ES-I3 (cell line): ENCODE results near the gene TCAF1.

ENCODE experiments used
- H3K36me3 ChIP-seq: 2 replicates; pipeline ENCODE4 v1.6.1; 2013; ENCODE audit warnings: mild to moderate bottlenecking, low read length, control low read depth, moderate library complexity; ENCODE audit not compliant: insufficient read depth
- H3K4me1 ChIP-seq: 2 replicates; pipeline ENCODE4 v1.6.1; 2013; ENCODE audit warnings: mild to moderate bottlenecking, control low read depth, low read length; ENCODE audit not compliant: insufficient read depth
- H3K9ac ChIP-seq: 2 replicates; pipeline ENCODE4 v1.6.1; 2013; ENCODE audit warnings: low read depth, mild to moderate bottlenecking, low read length, moderate library complexity
- H3K9me3 ChIP-seq: 2 replicates; pipeline ENCODE4 v1.6.1; 2013; ENCODE audit warnings: mild to moderate bottlenecking, low read length, moderate library complexity; ENCODE audit not compliant: control insufficient read depth, insufficient read depth

Gene TCAF1

DNA sequence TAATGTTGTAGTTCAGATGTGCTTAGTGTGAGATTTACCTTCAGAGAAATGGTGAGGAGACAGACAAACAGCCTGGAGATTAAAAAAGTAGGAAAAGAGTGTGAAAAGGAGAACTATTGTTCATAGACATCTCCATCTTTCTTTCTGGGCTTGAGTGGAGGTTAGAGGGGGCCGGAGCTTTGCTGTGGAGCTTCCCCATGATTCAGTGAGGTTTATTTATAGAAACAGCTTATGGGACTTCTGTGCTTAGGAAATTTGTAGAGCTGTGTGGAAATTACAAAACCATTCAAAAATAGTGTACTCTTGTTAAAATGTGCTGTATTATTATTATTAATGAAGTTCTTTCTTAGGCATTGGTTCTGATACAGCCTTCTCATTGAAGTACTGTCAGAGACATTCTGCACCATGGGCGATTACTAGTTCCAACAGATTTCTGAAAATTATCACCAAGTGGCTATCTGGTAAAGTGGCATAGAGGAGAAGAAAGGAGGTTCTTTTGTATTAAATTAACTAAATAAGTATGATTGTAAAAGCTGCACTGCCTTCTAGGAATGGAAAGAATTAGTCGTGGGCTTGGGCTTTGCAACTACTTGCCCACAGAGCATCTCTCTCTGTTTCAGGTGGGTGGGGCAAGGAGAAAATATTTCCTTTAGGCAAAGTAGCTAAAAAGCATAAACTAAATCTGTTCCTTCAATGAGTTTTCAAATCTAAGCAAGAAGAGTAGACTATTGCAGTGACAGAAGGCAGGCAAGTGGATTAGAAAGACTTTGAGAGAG is 8.7 kb upstream of the TCAF1 start:
- Histone ChIP-seq H3K9ac (no peak overlapping the region), H3K9me3 (no peaks in the 10 kb centered on the region), H3K4me1 (peaks cover 13% of the 10 kb centered on the region), H3K36me3 (no peaks in the 10 kb centered on the region)

DNA sequence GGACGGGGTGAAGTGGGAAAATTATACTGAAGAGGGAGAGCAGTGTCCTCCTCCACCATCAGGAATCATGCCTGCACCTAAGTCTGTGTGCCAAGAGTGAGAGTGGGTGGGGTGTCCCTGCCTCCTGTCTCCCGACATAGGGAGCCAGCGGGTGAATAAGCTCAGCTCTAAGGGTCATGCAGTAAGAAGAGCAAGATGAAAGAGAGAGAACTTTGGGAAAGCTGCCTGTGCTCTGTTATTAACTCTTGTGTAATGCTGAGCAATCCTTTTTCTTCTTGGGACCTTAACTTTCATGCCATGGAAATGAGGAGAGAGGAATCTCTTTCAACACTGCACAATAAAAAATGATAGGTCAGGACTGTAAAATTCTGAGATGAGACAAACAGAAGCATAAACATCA is 7.9 kb upstream of the TCAF1 start:
- H3K9me3 ChIP-seq: no peaks in the 10 kb centered on the region
- no peaks in the 10 kb centered on the region for H3K36me3 ChIP-seq
- no peak overlapping the region for H3K9ac ChIP-seq
- peaks cover 18% of the 10 kb centered on the region for H3K4me1 ChIP-seq

GRCh38 chr7:143908120-143908519 is 6.1 kb upstream of the TCAF1 start:
- Histone ChIP-seq H3K9ac (no peak overlapping the region), H3K36me3 (no peaks in the 10 kb centered on the region), H3K9me3 (no peaks in the 10 kb centered on the region), H3K4me1 (peaks cover 18% of the 10 kb centered on the region)

GRCh38 chr7:143906895-143907294 is 4.9 kb upstream of the TCAF1 start:
- H3K9ac ChIP-seq: no peak overlapping the region
- no peaks in the 10 kb centered on the region for H3K36me3 ChIP-seq
- H3K4me1 ChIP-seq: peaks cover 18% of the 10 kb centered on the region
- no peaks in the 10 kb centered on the region for H3K9me3 ChIP-seq

- H3K9me3 ChIP-seq: no peaks in the 10 kb centered on the region
- H3K36me3 ChIP-seq: no peaks in the 10 kb centered on the region
- H3K9ac ChIP-seq: no peak overlapping the region
- H3K4me1 ChIP-seq: peaks cover 18% of the 10 kb centered on the region
Observed at GRCh38 chr7:143906151-143906550, 4.2 kb upstream of the TCAF1 start.

GRCh38 chr7:143905509-143905908 is 3.5 kb upstream of the TCAF1 start:
- no peaks in the 10 kb centered on the region for H3K9me3 ChIP-seq
- H3K4me1 ChIP-seq: peaks cover 20% of the 10 kb centered on the region
- H3K36me3 ChIP-seq: no peaks in the 10 kb centered on the region
- H3K9ac ChIP-seq: no peak overlapping the region

DNA sequence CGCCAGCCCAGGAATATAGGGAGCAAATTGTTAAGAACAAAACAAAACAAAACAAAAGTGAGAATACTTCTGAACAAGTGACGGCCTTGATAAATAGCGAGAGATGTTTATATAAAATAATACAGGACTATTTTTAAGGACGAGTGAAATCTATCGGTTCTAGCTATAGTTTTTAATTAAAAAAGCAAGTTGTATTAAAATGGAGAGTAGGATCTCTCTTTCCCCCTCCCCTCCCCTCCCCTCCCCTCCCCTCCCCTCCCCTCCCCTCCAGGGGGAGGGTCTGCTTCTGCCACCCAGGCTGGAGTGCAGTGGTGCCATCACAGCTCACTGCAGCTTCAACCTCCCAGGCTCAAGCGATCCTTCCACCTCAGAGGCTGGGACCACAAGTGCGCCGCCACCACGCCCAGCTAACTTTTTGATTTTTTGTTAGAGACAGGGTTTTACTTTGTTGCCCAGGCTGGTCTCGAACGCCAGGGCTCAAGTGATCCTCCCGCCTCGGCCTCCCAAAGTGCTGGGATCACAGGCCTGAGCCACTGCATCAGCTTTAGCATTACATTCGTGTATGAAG is 440 bp upstream of the TCAF1 start:
- Histone ChIP-seq H3K9ac (peak overlapping the region; percentile 75; the same call in 1 of the 2 replicates), H3K4me1 (peaks cover 28% of the 10 kb centered on the region), H3K9me3 (no peaks in the 10 kb centered on the region), H3K36me3 (no peaks in the 10 kb centered on the region)

DNA sequence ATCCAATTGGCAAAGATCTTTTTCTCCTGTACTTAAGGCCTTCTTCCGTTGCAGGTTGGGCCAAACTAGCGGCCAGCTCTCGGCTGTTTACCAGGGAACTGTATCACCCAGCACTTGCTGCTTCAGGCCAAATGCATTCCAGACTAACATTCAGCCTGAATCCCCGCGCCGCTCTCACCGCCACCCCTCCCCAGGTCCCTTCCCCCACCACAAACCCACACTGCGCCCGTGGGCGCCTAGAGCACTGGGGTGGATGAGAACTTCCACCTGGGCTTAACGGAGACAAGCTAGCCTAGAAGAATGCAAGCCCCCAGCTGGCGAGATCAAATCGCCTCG is 676 bp downstream of the TCAF1 start:
- Histone ChIP-seq H3K9me3 (no peaks in the 10 kb centered on the region), H3K36me3 (no peaks in the 10 kb centered on the region), H3K9ac (peak overlapping the region; percentile 75), H3K4me1 (peaks cover 19% of the 10 kb centered on the region)

DNA sequence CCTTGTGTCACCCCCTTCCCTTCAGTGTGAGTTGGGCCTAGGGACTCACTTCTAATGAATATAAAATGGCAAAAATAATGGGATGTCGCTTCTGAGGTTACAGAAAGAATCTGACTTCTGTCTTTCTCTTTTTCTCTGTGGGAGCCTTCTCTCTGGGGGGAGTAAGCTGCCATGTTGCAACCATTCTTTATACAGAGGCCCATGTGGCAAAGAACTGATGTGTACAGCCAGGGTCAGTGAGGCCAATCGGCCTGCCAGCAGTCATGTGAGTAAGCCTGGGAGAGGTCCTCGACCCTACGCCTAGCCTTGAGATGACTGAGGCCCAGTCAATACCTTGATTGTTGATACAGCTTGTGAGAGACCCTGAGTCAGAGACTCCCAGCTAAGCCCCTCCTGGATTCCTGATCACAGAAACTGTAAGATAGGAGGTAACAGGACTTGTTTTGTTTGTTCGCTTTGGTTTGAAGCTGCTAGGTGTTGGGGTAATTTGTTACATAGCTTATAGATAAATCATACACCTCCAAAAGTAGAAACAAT is 1.7 kb downstream of the TCAF1 start:
- Histone ChIP-seq H3K9me3 (no peaks in the 10 kb centered on the region), H3K9ac (peak overlapping the region; percentile 8; the same call in 1 of the 2 replicates), H3K36me3 (no peaks in the 10 kb centered on the region), H3K4me1 (peaks cover 12% of the 10 kb centered on the region)

GRCh38 chr7:143898810-143899209 is 3.2 kb downstream of the TCAF1 start:
- H3K9ac ChIP-seq: no peak overlapping the region
- peaks cover 10% of the 10 kb centered on the region for H3K4me1 ChIP-seq
- H3K36me3 ChIP-seq: no peaks in the 10 kb centered on the region
- no peaks in the 10 kb centered on the region for H3K9me3 ChIP-seq

DNA sequence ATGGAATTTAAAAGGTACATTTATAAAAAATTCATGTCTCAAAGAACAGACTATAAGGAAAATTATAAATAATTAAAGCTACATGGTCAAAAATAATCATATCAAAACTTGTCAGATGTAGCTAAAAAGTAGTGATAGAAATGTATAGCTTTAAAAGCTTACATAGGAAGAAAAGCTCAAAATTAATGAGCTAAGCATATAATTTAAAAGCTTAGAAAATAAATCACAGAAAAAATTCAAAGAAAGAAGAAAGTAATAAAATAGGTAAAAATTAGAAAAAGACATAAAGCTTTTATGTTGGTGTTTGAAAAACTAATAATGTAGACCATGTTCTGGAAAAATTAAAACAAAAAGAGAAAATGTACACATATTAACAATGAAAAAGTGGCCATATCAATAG is 5.3 kb downstream of the TCAF1 start:
- H3K4me1 ChIP-seq: peaks cover 10% of the 10 kb centered on the region
- H3K36me3 ChIP-seq: no peaks in the 10 kb centered on the region
- H3K9me3 ChIP-seq: no peaks in the 10 kb centered on the region
- no peak overlapping the region for H3K9ac ChIP-seq

- Histone ChIP-seq H3K9me3 (0 out of 2 replicates have a peak, but pooled peaks cover 2% of the 10 kb centered on the region), H3K9ac (no peak overlapping the region), H3K4me1 (no peaks in the 10 kb centered on the region), H3K36me3 (no peaks in the 10 kb centered on the region)
Observed at GRCh38 chr7:143892527-143893300, 9.3 kb downstream of the TCAF1 start.

DNA sequence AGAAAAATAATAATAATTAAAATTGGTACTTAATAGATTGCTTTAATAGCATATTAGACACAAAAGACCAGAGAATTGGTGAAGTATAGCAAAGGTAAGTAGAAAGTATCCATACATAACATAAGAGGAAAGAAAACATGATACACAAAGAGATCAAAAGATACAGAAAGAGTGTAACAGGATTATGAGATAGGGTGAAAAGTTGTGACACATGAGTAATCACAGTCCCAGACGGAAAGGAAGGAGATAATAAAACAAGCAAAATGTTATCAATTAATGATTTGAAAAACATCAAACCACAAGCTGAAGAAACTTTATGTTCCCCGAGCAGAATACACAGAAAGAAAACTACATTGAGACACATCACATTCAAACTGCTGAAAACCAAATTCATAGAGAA is 10.5 kb downstream of the TCAF1 start:
- Histone ChIP-seq H3K9me3 (0 out of 2 replicates have a peak, but pooled peaks cover 2% of the 10 kb centered on the region), H3K9ac (no peak overlapping the region), H3K4me1 (0 out of 2 replicates have a peak, but pooled peaks cover under 1% of the 10 kb centered on the region), H3K36me3 (no peaks in the 10 kb centered on the region)

- Histone ChIP-seq H3K9me3 (0 out of 2 replicates have a peak, but pooled peaks cover 2% of the 10 kb centered on the region), H3K9ac (no peak overlapping the region), H3K4me1 (0 out of 2 replicates have a peak, but pooled peaks cover 5% of the 10 kb centered on the region), H3K36me3 (no peaks in the 10 kb centered on the region)
Observed at GRCh38 chr7:143890558-143890957, 11.4 kb downstream of the TCAF1 start.
